Caco-2 (cell line): ENCODE results near the gene TMEM53. TPM values are rescaled to one million over a fixed set of nuclear protein-coding genes. Genes with fewer than 3 reads are reported as not detected.

Experiments used
- BruUV-seq: library from RNA; stranded (reverse); fragments of 400-500 nt; replicated peaks from 2 replicates; lab custom pipeline; 2021; lab: Mats Ljungman, UMichigan
- CTCF ChIA-PET: fragments of 300-600 bp; sonication (Branson Sonifier 250); formaldehyde crosslinking; loops from one replicate; lab custom pipeline; 2022; ENCODE audit warnings: antibody characterized with exemption; lab: Charles Lee
- POLR2A ChIA-PET: fragments of 300-600 bp; sonication (Branson Sonifier 250); formaldehyde crosslinking; loops from one replicate; lab custom pipeline; 2022; ENCODE audit warnings: antibody characterized with exemption; lab: Charles Lee
- DNase-seq, 2 experiments: peaks; one replicate each; pipeline versions ENCODE4 v3.0.0 to v3.0.0-alpha.2; 2020 to 2022
- H3K27me3 ChIP-seq: replicated peaks from 2 replicates; pipeline ENCODE4 v1.6.0; 2011; ENCODE audit warnings: low read length; ENCODE audit not compliant: control insufficient read depth, insufficient read depth
- H3K36me3 ChIP-seq: 2 replicates; pipeline ENCODE4 v1.5.1; 2011; ENCODE audit warnings: low read length; ENCODE audit not compliant: control insufficient read depth, insufficient read depth
- H3K4me1 ChIP-seq: fragments of 250-450 bp; sonication (Bioruptor Pico); 2 replicates; pipeline ENCODE4 v1.5.1; 2020; ENCODE audit warnings: mild to moderate bottlenecking
- H3K4me3 ChIP-seq: 2 replicates; pipeline ENCODE4 v1.5.1; 2011; ENCODE audit warnings: low read depth, mild to moderate bottlenecking, control low read depth, low read length
- H3K9me3 ChIP-seq: fragments of 250-450 bp; sonication (Bioruptor Pico); 2 replicates; pipeline ENCODE4 v1.5.1; 2020; ENCODE audit warnings: mild to moderate bottlenecking, moderate library complexity
- H3K27ac Mint-ChIP-seq: one replicate; pipeline ENCODE4 v1.8.0; 2022; ENCODE audit warnings: mixed read lengths; ENCODE audit not compliant: unreplicated experiment
- H3K27me3 Mint-ChIP-seq: one replicate; pipeline ENCODE4 v1.8.0; 2022; ENCODE audit warnings: mixed read lengths; ENCODE audit not compliant: insufficient read depth, unreplicated experiment
- H3K36me3 Mint-ChIP-seq: one replicate; pipeline ENCODE4 v1.8.0; 2022; ENCODE audit warnings: mild to moderate bottlenecking, mixed read lengths; ENCODE audit not compliant: insufficient read depth, unreplicated experiment
- H3K4me1 Mint-ChIP-seq: one replicate; pipeline ENCODE4 v1.8.0; 2022; ENCODE audit warnings: low read depth, mixed read lengths; ENCODE audit not compliant: unreplicated experiment
- H3K4me3 Mint-ChIP-seq: one replicate; pipeline ENCODE4 v1.8.0; 2022; ENCODE audit warnings: mild to moderate bottlenecking, moderate library complexity, mixed read lengths; ENCODE audit not compliant: unreplicated experiment
- H3K9me3 Mint-ChIP-seq: one replicate; pipeline ENCODE4 v1.8.0; 2022; ENCODE audit warnings: mixed read lengths; ENCODE audit not compliant: unreplicated experiment
- CTCF ChIP-seq, 2 experiments: fragments of 200-600 bp in 1 of 2; IDR thresholded peaks; 1 replicate in 1 of 2; 2 replicates in 1 of 2; pipeline versions ENCODE4 v1.5.1 to v1.8.0; 2011 to 2022; ENCODE audit warnings: antibody characterized with exemption in 1 of 2, control low read depth in 1 of 2, inconsistent platforms in 1 of 2, low read depth in 1 of 2, low read length in 1 of 2, mild to moderate bottlenecking in 1 of 2, moderate library complexity in 1 of 2; ENCODE audit not compliant: insufficient read depth in 1 of 2, severe bottlenecking in 1 of 2, unreplicated experiment in 1 of 2
- intact Hi-C: fragments of 100-400 bp; cut with micrococcal nuclease; formaldehyde crosslinking; loops from one replicate; pipeline ENCODE4 v1.10.0; 2022; ENCODE audit not compliant: unreplicated experiment
- total RNA-seq: library from RNA; stranded (reverse); gene quantifications from 2 replicates; pipeline ENCODE4 v1.2.3, GENCODE V29; 2022

The TMEM53 gene
- total RNA-seq, 1 experiment from 2014 or later = 4.4 TPM

DNA sequence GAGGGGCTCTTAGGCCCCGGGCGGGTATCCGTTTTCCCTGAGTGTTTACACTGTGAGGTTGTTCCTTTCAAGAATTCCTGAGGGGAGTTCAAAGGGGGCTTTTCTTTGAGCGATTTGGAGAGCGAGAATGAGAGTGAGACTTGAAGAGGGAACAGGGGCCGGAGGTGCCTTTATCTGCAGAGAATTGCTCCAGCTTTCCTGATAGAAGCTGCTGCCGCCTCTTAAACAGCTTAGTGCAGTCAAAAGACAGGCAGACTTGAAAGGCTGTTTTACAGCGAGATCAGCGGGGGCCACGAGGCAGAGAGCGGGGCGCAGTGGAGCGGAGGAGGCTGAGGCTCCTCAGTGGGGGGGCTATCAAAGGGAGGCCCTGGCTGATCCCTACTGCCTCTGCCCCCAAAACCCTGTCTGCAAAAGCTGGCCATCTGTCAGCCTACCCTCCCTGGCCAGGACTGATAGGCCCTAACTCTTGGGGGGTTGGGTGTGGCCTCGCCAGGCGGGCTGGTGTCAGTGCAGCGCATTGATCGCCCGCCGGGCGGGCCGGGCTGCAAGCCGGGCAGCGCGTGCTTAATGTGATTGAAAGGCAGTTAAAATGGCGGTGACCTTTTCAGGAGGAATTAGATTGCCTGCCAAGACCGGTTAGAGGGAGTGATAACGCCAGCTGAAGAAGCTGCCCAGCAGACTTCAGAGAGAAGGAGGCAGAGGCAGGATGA, 36.4 kb downstream of the TMEM53 start:
- Mint-ChIP-seq H3K4me3 (no peak overlapping the region), H3K27me3 (no peaks in the 10 kb centered on the region), H3K4me1 (peaks cover under 1% of the 10 kb centered on the region), H3K9me3 (no peaks in the 10 kb centered on the region), H3K36me3 (peaks cover 20% of the 10 kb centered on the region), H3K27ac (no peak overlapping the region)
- TF ChIP-seq CTCF (IDR thresholded peaks at IDR 0.05; ENCODE audit: insufficient read depth in 1 of 2, low read depth in 1 of 2, low read length in 1 of 2, severe bottlenecking in 1 of 2, unreplicated experiment in 1 of 2) = no peak
- H3K9me3 ChIP-seq = no peaks in the 10 kb centered on the region
- DNase-seq = no peak
- no peaks in the 10 kb centered on the region; the same call in 1 of the 2 replicates for H3K36me3 ChIP-seq
- POLR2A ChIA-PET = no interaction called here
- H3K27me3 ChIP-seq = no peaks in the 10 kb centered on the region
- intact Hi-C loops = no loop called here
- H3K4me1 ChIP-seq = 0 out of 2 replicates have a peak, but pooled peaks cover 1% of the 10 kb centered on the region
- no peak overlapping the region for H3K4me3 ChIP-seq
- BruUV-seq = no TSS peak
- CTCF ChIA-PET = interaction anchor here (0.6 kb wide), 1 partner anchor 64 kb away, joined by 11 read pairs; no protein-coding TSS in a partner anchor

DNA sequence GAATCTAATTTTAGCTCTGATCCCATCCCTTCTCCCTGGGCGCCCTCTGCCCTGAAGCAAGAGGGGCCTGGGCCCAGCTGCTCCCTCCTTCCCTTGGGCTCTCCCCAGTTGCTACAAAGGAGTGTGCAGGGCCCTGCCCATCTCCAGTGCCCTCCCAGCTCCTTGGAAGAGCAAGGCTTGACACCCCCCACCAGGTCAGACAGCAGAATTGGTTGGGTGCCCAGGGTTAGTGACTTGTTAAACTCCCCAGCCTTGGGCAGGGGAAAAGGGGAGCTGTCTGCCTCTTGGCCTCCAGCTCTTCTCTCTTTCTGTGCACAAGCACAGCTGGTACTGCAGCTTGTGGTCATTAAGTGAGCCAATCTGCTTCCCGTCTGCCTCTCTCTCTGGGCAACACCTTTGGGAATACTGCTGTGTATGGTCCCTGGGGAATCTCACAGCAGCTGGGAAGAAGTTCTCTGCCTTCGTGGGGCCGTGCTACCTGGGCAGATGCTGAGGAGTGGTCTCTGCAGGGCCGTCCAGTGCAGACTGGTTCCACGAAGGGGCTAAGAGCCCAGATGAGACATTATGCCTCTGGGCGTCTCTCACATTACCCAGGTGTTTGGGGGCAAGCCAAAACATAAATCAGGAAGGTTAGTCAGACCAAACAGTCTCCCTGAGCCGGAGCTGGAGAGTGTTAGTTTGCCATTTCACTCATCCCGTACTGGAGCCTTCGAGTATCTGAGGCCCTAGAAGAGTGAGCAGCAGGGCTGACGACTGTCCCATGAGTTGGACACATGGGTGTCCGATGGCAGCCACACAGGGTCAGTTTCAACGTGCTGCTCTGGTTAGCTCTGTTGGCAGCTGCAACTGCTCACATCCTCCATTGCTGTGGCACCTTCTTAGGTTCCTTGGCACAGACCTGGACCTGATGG, 37.3 kb downstream of the TMEM53 start:
- Mint-ChIP-seq H3K36me3 (peaks cover 25% of the 10 kb centered on the region), H3K27me3 (no peaks in the 10 kb centered on the region), H3K4me1 (no peaks in the 10 kb centered on the region), H3K9me3 (no peaks in the 10 kb centered on the region), H3K4me3 (no peak overlapping the region), H3K27ac (no peak overlapping the region)
- no TSS peak for BruUV-seq
- ChIA-PET CTCF (interaction anchor here (0.6 kb wide), 1 partner anchor 65 kb away, joined by 11 read pairs; no protein-coding TSS in a partner anchor), POLR2A (interaction anchor here (0.6 kb wide), 1 partner anchor 17 kb away, joined by 3 read pairs; no protein-coding TSS in a partner anchor)
- no peak for DNase-seq
- Histone ChIP-seq H3K4me3 (no peak overlapping the region), H3K36me3 (no peaks in the 10 kb centered on the region; the same call in 1 of the 2 replicates), H3K27me3 (no peaks in the 10 kb centered on the region), H3K4me1 (0 out of 2 replicates have a peak, but pooled peaks cover 4% of the 10 kb centered on the region), H3K9me3 (no peaks in the 10 kb centered on the region)
- TF ChIP-seq CTCF (IDR thresholded peaks at IDR 0.05; ENCODE audit: insufficient read depth in 1 of 2, low read depth in 1 of 2, low read length in 1 of 2, severe bottlenecking in 1 of 2, unreplicated experiment in 1 of 2) = no peak
- intact Hi-C loops = no loop called here

DNA sequence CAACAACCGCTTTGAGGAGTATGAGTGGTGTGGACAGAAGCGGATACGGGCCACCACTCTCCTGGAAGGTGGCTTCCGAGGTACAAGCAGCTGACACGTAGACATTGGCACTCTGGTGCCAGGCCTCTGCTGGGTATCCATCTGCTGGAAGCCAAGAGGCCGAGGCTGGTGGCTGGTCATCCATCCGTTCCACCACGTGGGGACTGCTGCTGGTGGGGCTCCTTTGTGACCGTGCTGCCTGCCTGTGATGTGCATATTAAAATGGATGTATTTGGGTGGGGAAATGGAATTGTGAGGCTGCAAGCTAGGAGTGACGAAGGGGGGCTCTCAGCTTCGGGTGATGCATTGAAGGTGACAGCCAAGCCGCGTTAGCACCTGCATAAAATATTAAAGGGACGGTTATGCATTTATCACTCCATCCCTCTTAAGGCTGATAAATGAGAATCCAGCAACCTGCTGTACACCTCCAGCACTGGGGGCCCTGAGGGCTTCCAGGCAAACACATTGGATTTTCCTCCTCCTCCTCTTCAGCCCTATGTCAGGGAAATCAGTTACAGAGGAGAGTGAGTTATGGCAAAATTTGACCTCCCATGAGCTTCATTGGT, 38.1 kb downstream of the TMEM53 start:
- no peaks in the 10 kb centered on the region for H3K27me3 Mint-ChIP-seq
- no peak overlapping the region for H3K4me3 Mint-ChIP-seq
- no peaks in the 10 kb centered on the region for H3K9me3 Mint-ChIP-seq
- H3K4me1 Mint-ChIP-seq = no peaks in the 10 kb centered on the region
- intact Hi-C loops = no loop called here
- no peak overlapping the region for H3K4me3 ChIP-seq
- 0 out of 2 replicates have a peak, but pooled peaks cover 4% of the 10 kb centered on the region for H3K4me1 ChIP-seq
- no peak for DNase-seq
- POLR2A ChIA-PET = interaction anchor here (0.6 kb wide), 1 partner anchor 16 kb away, joined by 3 read pairs; no protein-coding TSS in a partner anchor
- no peaks in the 10 kb centered on the region; the same call in 1 of the 2 replicates for H3K36me3 ChIP-seq
- CTCF ChIA-PET = no interaction called here
- BruUV-seq = no TSS peak
- no peaks in the 10 kb centered on the region for H3K27me3 ChIP-seq
- TF ChIP-seq CTCF (IDR thresholded peaks at IDR 0.05; ENCODE audit: insufficient read depth in 1 of 2, low read depth in 1 of 2, low read length in 1 of 2, severe bottlenecking in 1 of 2, unreplicated experiment in 1 of 2) = no peak
- H3K36me3 Mint-ChIP-seq = peaks cover 32% of the 10 kb centered on the region
- H3K27ac Mint-ChIP-seq = no peak overlapping the region
- no peaks in the 10 kb centered on the region for H3K9me3 ChIP-seq
